ENCODE data around the gene CYP24A1.

CYP24A1 gene

GRCh38 chr20:54139188-54139587 lies 34.6 kb downstream of the CYP24A1 start:
- H3K4me3 ChIP-seq (ENCODE audit: low read length in 2 of 2), result no peak overlapping the region
- H4K91ac ChIP-seq (ENCODE audit: low read depth, low read length, poor library complexity), result no peak overlapping the region
- no peak overlapping the region for H2BK15ac ChIP-seq (ENCODE audit: low read length)
- no peaks in the 10 kb centered on the region for H3K79me1 ChIP-seq (ENCODE audit: low read depth, low read length)
- H2BK120ac ChIP-seq (ENCODE audit: low read depth, low read length), result no peak overlapping the region
- H3K36me3 ChIP-seq (replicated peaks in 1 of 2; ENCODE audit: control insufficient read depth in 2 of 2, insufficient read depth in 2 of 2, low read length in 2 of 2), result no peaks in the 10 kb centered on the region
- H3K14ac ChIP-seq (ENCODE audit: low read length), result no peak overlapping the region
- no peak overlapping the region for H3K4me2 ChIP-seq (ENCODE audit: insufficient read depth, low read length, poor library complexity, severe bottlenecking)
- no peak overlapping the region for H2AK5ac ChIP-seq (ENCODE audit: low read depth, low read length)
- peaks cover 0 to 14% (median 0%) of the 10 kb centered on the region in 3 experiments for H3K27me3 ChIP-seq (ENCODE audit: control insufficient read depth in 3 of 3, insufficient read depth in 3 of 3, low read depth in 1 of 3, low read length in 3 of 3)
- no peak overlapping the region for H3K27ac ChIP-seq (replicated peaks; ENCODE audit: low read length)
- DNase-seq (ENCODE audit: low spot score), result no peak
- H3K4me1 ChIP-seq (ENCODE audit: control insufficient read depth in 2 of 2, insufficient read depth in 1 of 2, low read depth in 1 of 2, low read length in 2 of 2), result no peaks in the 10 kb centered on the region
- no peak overlapping the region for H3K18ac ChIP-seq (ENCODE audit: low read length)
- no peaks in the 10 kb centered on the region for H3K9me3 ChIP-seq (replicated peaks in 1 of 2; ENCODE audit: control insufficient read depth in 2 of 2, insufficient read depth in 1 of 2, low read depth in 1 of 2, low read length in 2 of 2)
- no CpG with 5 or more reads among the region's 7 CpGs for WGBS, 2 donors (ENCODE audit: extremely low coverage in 2 of 2, insufficient read length in 2 of 2, insufficient replicate concordance in 1 of 2)
- no peak overlapping the region for H2AFZ ChIP-seq (ENCODE audit: low read length)
- H3K9ac ChIP-seq (ENCODE audit: low read depth, low read length, poor library complexity), result no peak overlapping the region
- H4K8ac ChIP-seq (ENCODE audit: low read depth, low read length), result no peak overlapping the region
- no peak overlapping the region for H2BK12ac ChIP-seq (ENCODE audit: low read length)
- no peak overlapping the region for H3K4ac ChIP-seq (ENCODE audit: low read length)
- H2BK5ac ChIP-seq (ENCODE audit: low read length), result no peak overlapping the region
- no peak overlapping the region for H3K23ac ChIP-seq (ENCODE audit: low read depth, low read length, poor library complexity)

GRCh38 chr20:54138427-54138826 lies 35.4 kb downstream of the CYP24A1 start:
- H3K27ac ChIP-seq (replicated peaks; ENCODE audit: low read length), result no peak overlapping the region
- H3K4me1 ChIP-seq (ENCODE audit: control insufficient read depth in 2 of 2, insufficient read depth in 1 of 2, low read depth in 1 of 2, low read length in 2 of 2), result no peaks in the 10 kb centered on the region
- H3K14ac ChIP-seq (ENCODE audit: low read length), result no peak overlapping the region
- no peaks in the 10 kb centered on the region for H3K79me1 ChIP-seq (ENCODE audit: low read depth, low read length)
- no peak overlapping the region for H2BK15ac ChIP-seq (ENCODE audit: low read length)
- H3K18ac ChIP-seq (ENCODE audit: low read length), result no peak overlapping the region
- no peak overlapping the region for H3K4ac ChIP-seq (ENCODE audit: low read length)
- no peak overlapping the region for H2BK5ac ChIP-seq (ENCODE audit: low read length)
- H2AFZ ChIP-seq (ENCODE audit: low read length), result no peak overlapping the region
- H3K27me3 ChIP-seq (ENCODE audit: control insufficient read depth in 3 of 3, insufficient read depth in 3 of 3, low read depth in 1 of 3, low read length in 3 of 3), result peaks cover 0 to 14% (median 0%) of the 10 kb centered on the region in 3 experiments
- no peak overlapping the region for H3K4me2 ChIP-seq (ENCODE audit: insufficient read depth, low read length, poor library complexity, severe bottlenecking)
- H2BK12ac ChIP-seq (ENCODE audit: low read length), result no peak overlapping the region
- no peak overlapping the region for H3K9ac ChIP-seq (ENCODE audit: low read depth, low read length, poor library complexity)
- H3K36me3 ChIP-seq (replicated peaks in 1 of 2; ENCODE audit: control insufficient read depth in 2 of 2, insufficient read depth in 2 of 2, low read length in 2 of 2), result no peaks in the 10 kb centered on the region
- no peaks in the 10 kb centered on the region for H3K9me3 ChIP-seq (replicated peaks in 1 of 2; ENCODE audit: control insufficient read depth in 2 of 2, insufficient read depth in 1 of 2, low read depth in 1 of 2, low read length in 2 of 2)
- no peak overlapping the region for H4K8ac ChIP-seq (ENCODE audit: low read depth, low read length)
- H2AK5ac ChIP-seq (ENCODE audit: low read depth, low read length), result no peak overlapping the region
- no peak for DNase-seq (ENCODE audit: low spot score)
- no CpG with 5 or more reads among the region's 2 CpGs for WGBS, 2 donors (ENCODE audit: extremely low coverage in 2 of 2, insufficient read length in 2 of 2, insufficient replicate concordance in 1 of 2)
- no peak overlapping the region for H4K91ac ChIP-seq (ENCODE audit: low read depth, low read length, poor library complexity)
- no peak overlapping the region for H2BK120ac ChIP-seq (ENCODE audit: low read depth, low read length)
- no peak overlapping the region for H3K4me3 ChIP-seq (ENCODE audit: low read length in 2 of 2)
- H3K23ac ChIP-seq (ENCODE audit: low read depth, low read length, poor library complexity), result no peak overlapping the region

GRCh38 chr20:54137115-54137514 lies 36.7 kb downstream of the CYP24A1 start:
- H4K8ac ChIP-seq (ENCODE audit: low read depth, low read length), result no peak overlapping the region
- H2BK120ac ChIP-seq (ENCODE audit: low read depth, low read length), result no peak overlapping the region
- peaks cover 0 to 14% (median 0%) of the 10 kb centered on the region in 3 experiments for H3K27me3 ChIP-seq (ENCODE audit: control insufficient read depth in 3 of 3, insufficient read depth in 3 of 3, low read depth in 1 of 3, low read length in 3 of 3)
- H3K4ac ChIP-seq (ENCODE audit: low read length), result no peak overlapping the region
- no peak overlapping the region for H2BK15ac ChIP-seq (ENCODE audit: low read length)
- H4K91ac ChIP-seq (ENCODE audit: low read depth, low read length, poor library complexity), result no peak overlapping the region
- H2AK5ac ChIP-seq (ENCODE audit: low read depth, low read length), result no peak overlapping the region
- H3K9me3 ChIP-seq (replicated peaks in 1 of 2; ENCODE audit: control insufficient read depth in 2 of 2, insufficient read depth in 1 of 2, low read depth in 1 of 2, low read length in 2 of 2), result no peaks in the 10 kb centered on the region
- H2BK5ac ChIP-seq (ENCODE audit: low read length), result no peak overlapping the region
- no peak for DNase-seq (ENCODE audit: low spot score)
- H2BK12ac ChIP-seq (ENCODE audit: low read length), result no peak overlapping the region
- no peak overlapping the region for H3K9ac ChIP-seq (ENCODE audit: low read depth, low read length, poor library complexity)
- no peaks in the 10 kb centered on the region for H3K36me3 ChIP-seq (replicated peaks in 1 of 2; ENCODE audit: control insufficient read depth in 2 of 2, insufficient read depth in 2 of 2, low read length in 2 of 2)
- no peak overlapping the region for H3K14ac ChIP-seq (ENCODE audit: low read length)
- WGBS, 2 donors (ENCODE audit: extremely low coverage in 2 of 2, insufficient read length in 2 of 2, insufficient replicate concordance in 1 of 2), result no CpG with 5 or more reads among the region's 5 CpGs
- no peak overlapping the region for H3K18ac ChIP-seq (ENCODE audit: low read length)
- no peak overlapping the region for H3K23ac ChIP-seq (ENCODE audit: low read depth, low read length, poor library complexity)
- no peak overlapping the region for H3K27ac ChIP-seq (replicated peaks; ENCODE audit: low read length)
- H2AFZ ChIP-seq (ENCODE audit: low read length), result no peak overlapping the region
- no peak overlapping the region for H3K4me2 ChIP-seq (ENCODE audit: insufficient read depth, low read length, poor library complexity, severe bottlenecking)
- H3K79me1 ChIP-seq (ENCODE audit: low read depth, low read length), result no peaks in the 10 kb centered on the region
- peaks cover 4 to 7% of the 10 kb centered on the region in 2 donors for H3K4me1 ChIP-seq (ENCODE audit: control insufficient read depth in 2 of 2, insufficient read depth in 1 of 2, low read depth in 1 of 2, low read length in 2 of 2)
- H3K4me3 ChIP-seq (ENCODE audit: low read length in 2 of 2), result no peak overlapping the region

GRCh38 chr20:54134445-54135220 lies 39.2 kb downstream of the CYP24A1 start:
- Histone ChIP-seq H3K4ac (ENCODE audit: low read length) (no peak overlapping the region), H3K79me1 (ENCODE audit: low read depth, low read length) (no peaks in the 10 kb centered on the region), H2AK5ac (ENCODE audit: low read depth, low read length) (no peak overlapping the region), H3K36me3 (replicated peaks in 1 of 2; ENCODE audit: control insufficient read depth in 2 of 2, insufficient read depth in 2 of 2, low read length in 2 of 2) (no peaks in the 10 kb centered on the region), H3K27me3 (ENCODE audit: control insufficient read depth in 3 of 3, insufficient read depth in 3 of 3, low read depth in 1 of 3, low read length in 3 of 3) (peaks cover 0 to 9% (median 0%) of the 10 kb centered on the region in 3 experiments), H3K14ac (ENCODE audit: low read length) (no peak overlapping the region), H3K9ac (ENCODE audit: low read depth, low read length, poor library complexity) (no peak overlapping the region), H3K18ac (ENCODE audit: low read length) (no peak overlapping the region), H2BK12ac (ENCODE audit: low read length) (no peak overlapping the region), H3K4me2 (ENCODE audit: insufficient read depth, low read length, poor library complexity, severe bottlenecking) (no peak overlapping the region), H2BK120ac (ENCODE audit: low read depth, low read length) (no peak overlapping the region), H2AFZ (ENCODE audit: low read length) (no peak overlapping the region), H3K4me1 (ENCODE audit: control insufficient read depth in 2 of 2, insufficient read depth in 1 of 2, low read depth in 1 of 2, low read length in 2 of 2) (peaks cover 4 to 12% of the 10 kb centered on the region in 2 donors), H3K9me3 (replicated peaks in 1 of 2; ENCODE audit: control insufficient read depth in 2 of 2, insufficient read depth in 1 of 2, low read depth in 1 of 2, low read length in 2 of 2) (no peaks in the 10 kb centered on the region), H4K8ac (ENCODE audit: low read depth, low read length) (no peak overlapping the region), H3K27ac (replicated peaks; ENCODE audit: low read length) (no peak overlapping the region), H3K4me3 (ENCODE audit: low read length in 2 of 2) (no peak overlapping the region), H2BK5ac (ENCODE audit: low read length) (no peak overlapping the region), H2BK15ac (ENCODE audit: low read length) (no peak overlapping the region), H4K91ac (ENCODE audit: low read depth, low read length, poor library complexity) (no peak overlapping the region), H3K23ac (ENCODE audit: low read depth, low read length, poor library complexity) (no peak overlapping the region)
- no CpG with 5 or more reads among the region's 2 CpGs for WGBS, 2 donors (ENCODE audit: extremely low coverage in 2 of 2, insufficient read length in 2 of 2, insufficient replicate concordance in 1 of 2)
- DNase-seq (ENCODE audit: low spot score), result no peak

Data from neuronal stem cell (in vitro differentiated cells).